ENCODE results near the gene BANF2.
A peak's percentile ranks its signal among the peaks of the same experiment; 100 is the strongest.
"Not testable (repeated sequence)": the region's sequence is repeated elsewhere in the genome, so short reads cannot be mapped to it uniquely, and the experiment has no call there.

Gene BANF2

DNA sequence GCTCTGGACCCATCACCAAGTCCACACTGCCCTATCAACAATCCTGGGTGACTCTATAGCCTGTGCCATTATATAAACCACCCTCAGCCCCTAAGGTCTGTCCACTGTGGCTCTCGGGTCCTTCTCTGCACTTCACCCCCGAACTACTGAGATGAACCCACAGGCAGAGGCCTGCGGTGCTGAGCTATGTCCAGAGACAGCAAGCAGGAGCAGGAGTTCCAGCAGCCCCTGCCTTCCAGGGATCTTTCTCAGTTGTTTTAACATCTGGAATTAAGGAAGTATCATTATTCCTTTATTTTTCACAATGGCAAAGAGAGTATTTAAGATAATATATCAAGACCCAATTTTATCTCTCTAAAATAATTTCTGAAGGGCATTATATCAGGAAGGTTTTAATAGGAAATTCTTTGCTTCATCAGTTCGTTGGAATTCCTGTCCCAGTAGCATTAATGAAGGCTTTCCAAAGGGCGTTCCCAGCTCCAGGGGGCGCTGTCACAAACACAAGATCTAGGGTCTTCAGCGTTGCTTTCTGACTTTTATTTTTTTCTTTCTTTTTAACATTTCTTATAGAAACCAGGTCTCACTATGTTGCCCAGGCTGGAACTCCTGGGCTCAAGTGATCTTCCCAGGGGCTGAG is 45.0 kb upstream of the BANF2 start:
- TF ChIP-seq, protein P1, sequence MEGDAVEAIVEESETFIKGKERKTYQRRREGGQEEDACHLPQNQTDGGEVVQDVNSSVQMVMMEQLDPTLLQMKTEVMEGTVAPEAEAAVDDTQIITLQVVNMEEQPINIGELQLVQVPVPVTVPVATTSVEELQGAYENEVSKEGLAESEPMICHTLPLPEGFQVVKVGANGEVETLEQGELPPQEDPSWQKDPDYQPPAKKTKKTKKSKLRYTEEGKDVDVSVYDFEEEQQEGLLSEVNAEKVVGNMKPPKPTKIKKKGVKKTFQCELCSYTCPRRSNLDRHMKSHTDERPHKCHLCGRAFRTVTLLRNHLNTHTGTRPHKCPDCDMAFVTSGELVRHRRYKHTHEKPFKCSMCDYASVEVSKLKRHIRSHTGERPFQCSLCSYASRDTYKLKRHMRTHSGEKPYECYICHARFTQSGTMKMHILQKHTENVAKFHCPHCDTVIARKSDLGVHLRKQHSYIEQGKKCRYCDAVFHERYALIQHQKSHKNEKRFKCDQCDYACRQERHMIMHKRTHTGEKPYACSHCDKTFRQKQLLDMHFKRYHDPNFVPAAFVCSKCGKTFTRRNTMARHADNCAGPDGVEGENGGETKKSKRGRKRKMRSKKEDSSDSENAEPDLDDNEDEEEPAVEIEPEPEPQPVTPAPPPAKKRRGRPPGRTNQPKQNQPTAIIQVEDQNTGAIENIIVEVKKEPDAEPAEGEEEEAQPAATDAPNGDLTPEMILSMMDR (IDR thresholded peaks at IDR 0.05) = peak; percentile 85
- no peak for TF ChIP-seq ZFX (IDR thresholded peaks at IDR 0.05; ENCODE audit: borderline replicate concordance)
- H3K27ac ChIP-seq = no peak overlapping the region

DNA sequence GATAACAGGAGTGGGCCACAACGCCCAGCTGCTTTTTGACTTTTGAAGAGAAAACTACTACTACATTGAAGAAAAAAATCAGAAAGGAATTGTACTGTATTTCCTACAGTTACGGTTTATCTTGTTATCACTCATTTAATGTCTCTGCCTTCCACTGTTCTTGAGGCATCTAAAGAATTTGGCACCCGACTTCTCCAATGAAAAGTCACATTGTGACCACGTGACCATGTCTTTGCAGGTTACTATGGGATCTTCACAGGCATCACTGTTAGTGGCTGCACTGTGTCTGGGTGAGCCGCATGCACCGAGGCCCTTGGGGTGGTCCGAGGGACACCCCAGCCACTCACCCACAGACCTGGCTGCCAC is 44.5 kb upstream of the BANF2 start:
- no peak overlapping the region for H3K27ac ChIP-seq
- no peak for TF ChIP-seq ZFX (IDR thresholded peaks at IDR 0.05; ENCODE audit: borderline replicate concordance)
- TF ChIP-seq, protein P1 (IDR thresholded peaks at IDR 0.05) = peak; percentile 58

DNA sequence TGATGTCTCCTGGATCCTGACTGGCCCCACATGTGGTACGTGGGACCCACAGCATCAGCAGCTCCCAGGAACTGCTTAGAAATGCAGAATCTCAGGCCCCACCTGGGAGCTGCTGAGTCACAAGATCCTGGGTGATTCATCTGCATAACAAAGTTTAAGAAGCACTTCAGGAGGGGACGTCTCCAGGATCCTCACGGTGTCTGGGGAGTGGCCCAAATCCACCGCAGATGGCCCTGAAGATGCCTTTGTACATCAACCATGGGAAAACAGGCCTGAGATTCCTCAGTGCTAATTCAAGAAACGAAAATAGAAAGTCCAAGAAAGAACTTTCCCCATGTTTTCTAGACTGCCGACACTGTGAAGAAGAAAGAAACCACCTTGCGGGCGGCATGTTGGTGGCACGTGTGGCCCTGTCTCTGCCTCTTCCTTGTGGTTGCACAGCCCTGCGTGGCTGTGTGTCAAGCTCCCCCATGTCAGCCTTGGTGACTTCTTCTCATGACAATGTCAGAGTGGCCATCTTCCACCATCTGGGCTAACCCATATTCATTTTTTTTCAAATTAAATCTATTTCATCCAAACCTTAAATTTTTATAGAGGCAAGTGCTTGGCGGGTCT is 43.8 kb upstream of the BANF2 start:
- no peak for TF ChIP-seq ZFX (IDR thresholded peaks at IDR 0.05; ENCODE audit: borderline replicate concordance)
- no peak overlapping the region for H3K27ac ChIP-seq

DNA sequence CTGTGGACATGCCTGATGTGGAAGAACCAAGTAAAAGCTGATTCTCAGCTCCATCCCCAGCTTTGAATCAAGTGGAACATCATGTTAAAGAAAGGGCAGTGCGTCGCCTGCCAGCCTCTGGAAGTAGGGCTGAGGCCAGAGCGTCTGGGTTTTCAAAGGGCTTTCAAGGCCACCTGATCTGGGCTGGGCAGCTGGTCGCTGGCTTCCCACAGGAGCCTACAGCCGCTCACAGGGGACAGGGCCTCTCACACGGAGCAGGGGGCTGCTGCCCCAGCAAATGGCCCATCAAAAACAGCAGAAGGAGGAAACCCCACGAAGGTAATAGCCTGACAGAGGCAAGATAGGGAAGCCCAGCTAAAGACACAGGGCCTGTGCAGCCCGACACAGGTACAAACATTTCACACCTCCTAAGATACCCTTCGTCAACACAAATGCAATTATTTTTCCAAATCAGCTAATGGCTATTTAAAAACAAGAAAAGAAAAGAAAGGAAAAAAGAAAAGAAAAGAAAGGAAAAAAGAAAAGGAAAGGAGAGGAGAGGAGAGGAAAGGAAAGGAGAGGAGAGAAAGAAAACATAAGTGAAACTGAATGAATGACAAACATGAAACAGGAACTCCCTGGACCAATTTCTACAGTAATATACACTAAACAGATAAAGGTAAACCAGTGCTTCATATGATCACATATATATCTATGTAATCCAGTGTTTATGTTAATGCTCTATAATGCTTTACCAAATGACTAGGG is 42.5 kb upstream of the BANF2 start:
- TF ChIP-seq ZFX (IDR thresholded peaks at IDR 0.05; ENCODE audit: borderline replicate concordance) = no peak
- TF ChIP-seq, protein P1 (IDR thresholded peaks at IDR 0.05) = no peak
- H3K27ac ChIP-seq = no peak overlapping the region

DNA sequence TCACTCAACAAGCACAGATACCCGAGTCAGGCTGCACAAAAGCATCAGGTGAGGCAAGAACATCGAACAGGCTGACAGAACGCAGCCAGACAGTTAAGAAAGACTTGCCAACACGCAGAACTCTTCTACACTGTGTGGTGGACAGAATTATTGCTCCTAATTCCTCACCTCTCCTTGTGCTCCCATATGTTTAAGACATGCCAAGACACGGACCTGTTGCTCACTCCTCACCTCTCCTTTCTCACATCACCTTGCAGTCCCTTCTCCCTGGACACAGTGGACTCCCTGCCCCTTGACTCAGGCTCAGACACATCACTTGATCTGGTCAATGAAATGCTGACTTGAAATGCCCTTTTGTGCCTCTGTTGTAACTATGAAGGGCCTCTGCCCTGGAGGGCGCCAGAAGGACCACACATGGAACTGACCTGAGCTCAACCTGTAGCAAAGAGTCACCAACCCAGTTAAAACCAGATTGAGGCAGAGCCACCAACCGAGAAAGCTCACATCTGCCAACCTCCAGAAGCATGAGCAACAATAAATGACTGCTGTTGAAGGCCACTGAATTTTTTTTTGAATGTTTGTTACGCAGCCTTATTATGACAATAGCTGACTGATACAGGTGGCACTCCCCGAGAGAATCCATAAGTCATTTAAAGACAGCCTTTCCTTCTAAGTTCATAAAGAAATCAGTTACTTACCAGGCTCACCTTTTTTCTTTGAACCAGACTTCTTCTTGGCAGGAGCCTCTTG is 41.7 kb upstream of the BANF2 start:
- TF ChIP-seq, protein P1 (IDR thresholded peaks at IDR 0.05) = no peak
- no peak for TF ChIP-seq ZFX (IDR thresholded peaks at IDR 0.05; ENCODE audit: borderline replicate concordance)
- H3K27ac ChIP-seq = no peak overlapping the region

DNA sequence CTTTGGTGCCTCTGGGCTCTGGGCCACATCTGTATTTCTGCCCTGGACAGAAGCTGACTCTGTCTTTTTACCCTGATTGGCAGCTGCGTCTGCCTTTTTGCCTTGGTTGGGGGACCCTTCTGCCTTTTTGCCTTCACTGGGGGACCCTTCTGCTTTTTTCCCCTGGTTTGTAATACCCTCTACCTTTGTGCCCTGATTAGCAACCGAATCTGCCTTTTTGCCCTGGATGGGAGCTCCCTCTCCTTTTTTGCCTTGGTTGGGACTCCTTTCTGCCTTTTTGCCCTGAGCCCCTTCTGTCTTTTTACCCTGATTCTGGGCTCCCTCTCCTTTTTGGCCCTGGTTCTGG is 41.1 kb upstream of the BANF2 start:
- H3K27ac ChIP-seq = no peak overlapping the region
- TF ChIP-seq ZFX (IDR thresholded peaks at IDR 0.05; ENCODE audit: borderline replicate concordance) = no peak
- TF ChIP-seq, protein P1 (IDR thresholded peaks at IDR 0.05) = no peak

DNA sequence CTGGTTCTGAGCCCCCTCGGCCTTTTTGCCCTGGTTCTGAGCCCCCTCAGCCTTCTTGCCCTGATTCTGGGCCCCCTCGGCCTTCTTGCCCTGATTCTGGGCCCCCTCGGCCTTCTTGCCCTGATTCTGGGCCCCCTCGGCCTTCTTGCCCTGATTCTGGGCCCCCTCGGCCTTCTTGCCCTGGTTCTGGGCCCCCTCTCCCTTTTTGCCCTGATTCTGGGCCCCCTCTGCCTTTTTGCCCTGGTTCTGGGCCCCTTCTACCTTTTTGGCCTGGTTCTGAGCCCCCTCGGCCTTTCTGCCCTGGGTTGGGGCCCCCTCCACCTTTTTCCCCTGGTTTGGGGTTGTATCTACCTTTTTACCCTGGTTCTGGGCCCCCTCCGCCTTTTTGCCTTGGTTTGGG is 40.4 kb upstream of the BANF2 start:
- not testable (repeated sequence) for H3K27ac ChIP-seq

DNA sequence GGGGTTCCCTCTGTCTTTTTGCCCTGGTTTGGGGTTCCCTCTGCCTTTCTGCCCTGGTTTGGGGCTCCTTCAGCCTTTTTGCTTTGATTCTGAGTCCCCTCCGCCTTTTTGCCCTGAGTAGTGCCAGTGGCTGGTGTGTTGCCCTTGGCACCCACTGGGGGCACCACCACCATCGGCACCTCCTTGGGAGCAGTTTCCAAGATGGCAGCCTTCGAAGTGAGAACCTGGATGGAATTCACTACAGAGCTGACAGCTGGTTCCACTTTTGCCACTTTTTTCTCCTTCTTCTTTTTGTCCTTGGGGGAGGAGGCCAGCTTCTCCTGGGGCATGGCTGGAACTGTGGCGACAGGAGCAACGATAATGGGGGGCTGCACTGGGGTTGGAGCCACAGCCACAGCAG is 40.0 kb upstream of the BANF2 start:
- H3K27ac ChIP-seq = no peak overlapping the region
- TF ChIP-seq ZFX (IDR thresholded peaks at IDR 0.05; ENCODE audit: borderline replicate concordance) = no peak
- TF ChIP-seq, protein P1 (IDR thresholded peaks at IDR 0.05) = no peak

Measured in 22Rv1 (cell line).